Measurements from ENCODE around the gene LIPI. TPM values are rescaled to one million over a fixed set of nuclear protein-coding genes. Genes with fewer than 3 reads are reported as not detected.

LIPI gene
- polyA plus RNA-seq, 1 donor (not counting 4 experiments of a cell fraction or from before 2014, with no cell fraction given): not detected

GRCh38 chr21:14245711-14246110, 35.0 kb upstream of the LIPI start:
- Histone ChIP-seq H3K9ac (ENCODE audit: control insufficient read depth, extremely low read depth, insufficient read depth, low read length) (no peak overlapping the region), H3K9me1 (ENCODE audit: control insufficient read depth, extremely low read depth, insufficient read depth, low read length) (no peaks in the 10 kb centered on the region), H2AFZ (ENCODE audit: control insufficient read depth, low read length) (no peak overlapping the region), H3K4me2 (ENCODE audit: control insufficient read depth, extremely low read depth, insufficient read depth, low read depth, low read length) (no peak overlapping the region), H3K27me3 (ENCODE audit: control insufficient read depth, extremely low read depth, insufficient read depth, low read length) (no peaks in the 10 kb centered on the region), H3K4me1 (ENCODE audit: control insufficient read depth, extremely low read depth, insufficient read depth, low read length) (no peaks in the 10 kb centered on the region), H4K20me1 (ENCODE audit: control insufficient read depth, extremely low read depth, insufficient read depth, low read length) (no peaks in the 10 kb centered on the region), H3K36me3 (ENCODE audit: control insufficient read depth in 2 of 2, extremely low read depth in 1 of 2, insufficient read depth in 2 of 2, low read length in 2 of 2) (no peaks in the 10 kb centered on the region), H3K4me3 (ENCODE audit: control insufficient read depth in 2 of 3, extremely low read depth in 1 of 3, insufficient read depth in 2 of 3, low read depth in 1 of 3, low read length in 3 of 3) (no peak overlapping the region), H3K9me3 (ENCODE audit: control insufficient read depth, low read depth, low read length) (no peaks in the 10 kb centered on the region), H3K79me2 (ENCODE audit: control insufficient read depth, insufficient read depth, low read length) (no peaks in the 10 kb centered on the region), H3K27ac (ENCODE audit: control insufficient read depth, insufficient read depth, low read length) (no peak overlapping the region)
- DNase-seq (ENCODE audit: low read depth, low spot score): no peak
- TF ChIP-seq EZH2 (IDR thresholded peaks at IDR 0.05; ENCODE audit: low read length): no peak
- no peak for TF ChIP-seq CTCF (optimal IDR thresholded peaks at IDR 0.05 in 1 of 3, IDR thresholded peaks at IDR 0.05 in 1 of 3, conservative IDR thresholded peaks at IDR 0.05 in 1 of 3; ENCODE audit: extremely low read depth in 1 of 3, insufficient read depth in 2 of 3, low read length in 3 of 3)
- dilution Hi-C loops (cut with MboI; ENCODE audit: extremely low pct_ligation_motif_present, low sequenced_read_pairs): no loop called here
- no peak for FAIRE-seq

- no peaks in the 10 kb centered on the region for H3K9me3 ChIP-seq (ENCODE audit: control insufficient read depth, low read depth, low read length)
- DNase-seq (ENCODE audit: low read depth, low spot score): no peak
- dilution Hi-C loops (cut with MboI; ENCODE audit: extremely low pct_ligation_motif_present, low sequenced_read_pairs): no loop called here
- no peak overlapping the region for H3K4me3 ChIP-seq (ENCODE audit: control insufficient read depth in 2 of 3, extremely low read depth in 1 of 3, insufficient read depth in 2 of 3, low read depth in 1 of 3, low read length in 3 of 3)
- no peaks in the 10 kb centered on the region for H3K36me3 ChIP-seq (ENCODE audit: control insufficient read depth in 2 of 2, extremely low read depth in 1 of 2, insufficient read depth in 2 of 2, low read length in 2 of 2)
- TF ChIP-seq CTCF (optimal IDR thresholded peaks at IDR 0.05 in 1 of 3, IDR thresholded peaks at IDR 0.05 in 1 of 3, conservative IDR thresholded peaks at IDR 0.05 in 1 of 3; ENCODE audit: extremely low read depth in 1 of 3, insufficient read depth in 2 of 3, low read length in 3 of 3) (no peak), EZH2 (IDR thresholded peaks at IDR 0.05; ENCODE audit: low read length) (no peak)
- no peak overlapping the region for H3K4me2 ChIP-seq (ENCODE audit: control insufficient read depth, extremely low read depth, insufficient read depth, low read depth, low read length)
- H3K9me1 ChIP-seq (ENCODE audit: control insufficient read depth, extremely low read depth, insufficient read depth, low read length): no peaks in the 10 kb centered on the region
- no peak for FAIRE-seq
- H3K79me2 ChIP-seq (ENCODE audit: control insufficient read depth, insufficient read depth, low read length): no peaks in the 10 kb centered on the region
- H4K20me1 ChIP-seq (ENCODE audit: control insufficient read depth, extremely low read depth, insufficient read depth, low read length): no peaks in the 10 kb centered on the region
- H3K27ac ChIP-seq (ENCODE audit: control insufficient read depth, insufficient read depth, low read length): no peak overlapping the region
- H2AFZ ChIP-seq (ENCODE audit: control insufficient read depth, low read length): no peak overlapping the region
- H3K4me1 ChIP-seq (ENCODE audit: control insufficient read depth, extremely low read depth, insufficient read depth, low read length): no peaks in the 10 kb centered on the region
- H3K27me3 ChIP-seq (ENCODE audit: control insufficient read depth, extremely low read depth, insufficient read depth, low read length): no peaks in the 10 kb centered on the region
- H3K9ac ChIP-seq (ENCODE audit: control insufficient read depth, extremely low read depth, insufficient read depth, low read length): no peak overlapping the region
These were observed 34.2 kb upstream of the LIPI start for GRCh38 chr21:14244911-14245310.
